IPS DF 4.7 (cell line): ENCODE measurements around the gene APPL2.
"Not testable (repeated sequence)": the region's sequence is repeated elsewhere in the genome, so short reads cannot be mapped to it uniquely, and the experiment has no call there.

Source experiments
- DNase-seq: peaks from one replicate; pipeline ENCODE4 v3.0.0-alpha.2; 2013; ENCODE audit warnings: low spot score; ENCODE audit errors: extremely low read depth

The APPL2 gene

GRCh38 chr12:105194947-105195346 lies 41.0 kb downstream of the APPL2 start:
- no peak for DNase-seq

GRCh38 chr12:105192624-105193225 lies 43.2 kb downstream of the APPL2 start:
- no peak for DNase-seq

GRCh38 chr12:105190530-105190929 lies 45.4 kb downstream of the APPL2 start:
- no peak for DNase-seq

DNA sequence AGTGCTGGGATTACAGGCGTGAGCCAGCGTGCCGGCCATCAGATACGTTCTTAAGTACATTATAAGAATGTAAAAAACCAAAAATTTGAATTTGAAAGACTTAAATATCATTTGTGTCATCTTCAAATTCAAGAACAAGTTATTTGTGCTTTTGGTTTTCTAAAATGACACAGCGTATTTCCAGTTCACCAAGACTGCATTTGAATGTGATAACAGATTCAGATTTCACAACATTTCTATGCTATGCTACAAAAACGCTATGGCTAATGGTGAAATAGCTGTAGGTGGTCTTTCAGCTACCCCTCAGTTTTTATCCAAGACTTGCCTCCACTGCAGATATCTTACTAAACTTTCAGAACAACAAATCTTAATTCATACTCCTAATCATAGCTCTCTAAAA lies 46.7 kb downstream of the APPL2 start:
- DNase-seq: no peak

GRCh38 chr12:105183976-105184375 lies 52.0 kb downstream of the APPL2 start:
- DNase-seq: not testable (repeated sequence)

GRCh38 chr12:105183406-105183805 lies 52.6 kb downstream of the APPL2 start:
- DNase-seq: not testable (repeated sequence)

DNA sequence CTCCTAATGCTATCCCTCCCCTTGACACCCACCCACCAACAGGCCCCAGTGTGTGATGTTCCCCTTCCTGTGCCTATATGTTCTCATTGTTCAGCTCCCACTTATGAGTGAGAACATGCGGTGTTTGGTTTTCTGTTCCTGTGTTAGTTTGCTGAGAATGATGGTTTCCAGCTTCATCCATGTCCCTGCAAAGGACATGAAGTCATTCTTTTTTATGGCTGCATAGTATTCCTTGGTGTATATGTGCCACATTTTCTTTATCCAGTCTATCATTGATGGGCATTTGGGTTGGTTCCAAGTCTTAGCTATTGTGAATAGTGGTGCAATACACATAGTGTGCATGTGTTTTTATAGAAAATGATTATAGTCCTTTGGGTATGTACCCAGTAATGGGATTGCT lies 56.9 kb downstream of the APPL2 start:
- not testable (repeated sequence) for DNase-seq

DNA sequence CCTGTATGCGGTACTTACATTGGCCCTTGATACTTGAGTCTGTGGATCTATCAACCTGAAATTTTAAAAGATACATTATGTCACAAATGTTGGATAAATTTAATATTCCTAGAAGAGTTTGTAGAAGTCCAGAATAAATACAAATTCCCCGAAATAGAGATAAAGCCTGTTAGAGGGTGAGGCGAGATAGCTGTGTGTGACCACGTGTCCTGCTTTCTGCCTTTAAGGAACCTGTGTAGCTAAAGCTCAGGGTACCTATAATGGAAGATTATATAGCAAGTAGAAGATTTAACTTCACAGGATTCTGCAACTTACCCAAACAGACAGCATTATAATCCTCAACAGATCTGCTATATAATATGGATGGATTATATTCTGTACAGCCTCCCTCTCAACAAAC lies 58.8 kb downstream of the APPL2 start:
- DNase-seq: no peak

DNA sequence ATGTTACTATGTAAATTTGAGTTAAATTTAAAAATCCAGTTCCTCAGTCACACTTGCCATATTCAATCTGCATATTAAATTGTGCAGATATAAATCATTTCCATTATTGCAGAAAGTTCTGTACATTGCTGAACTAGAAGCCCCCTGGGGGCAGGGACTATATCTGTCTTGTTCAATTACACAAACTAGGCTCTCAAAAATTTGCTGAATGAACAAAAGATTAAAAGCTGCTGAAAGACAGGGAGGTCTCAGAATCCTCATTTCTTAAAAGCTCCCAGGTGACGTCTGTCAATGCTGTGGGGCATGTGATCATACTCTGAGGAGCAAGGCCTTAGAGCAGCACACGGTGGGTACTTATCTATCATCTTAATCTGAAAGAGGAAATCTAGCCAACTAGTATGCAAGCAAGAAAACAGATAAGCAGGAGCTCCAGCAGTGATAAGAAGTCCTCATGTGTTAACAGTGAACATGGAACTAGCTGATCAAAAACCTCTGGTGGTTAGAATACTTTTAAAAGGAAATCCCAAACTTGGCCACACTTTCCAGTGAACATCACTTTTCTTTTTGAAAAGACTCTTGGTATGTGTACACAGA lies 60.5 kb downstream of the APPL2 start:
- no peak for DNase-seq

- DNase-seq: no peak
Measured at GRCh38 chr12:105171691-105172436, 64.1 kb downstream of the APPL2 start.

DNA sequence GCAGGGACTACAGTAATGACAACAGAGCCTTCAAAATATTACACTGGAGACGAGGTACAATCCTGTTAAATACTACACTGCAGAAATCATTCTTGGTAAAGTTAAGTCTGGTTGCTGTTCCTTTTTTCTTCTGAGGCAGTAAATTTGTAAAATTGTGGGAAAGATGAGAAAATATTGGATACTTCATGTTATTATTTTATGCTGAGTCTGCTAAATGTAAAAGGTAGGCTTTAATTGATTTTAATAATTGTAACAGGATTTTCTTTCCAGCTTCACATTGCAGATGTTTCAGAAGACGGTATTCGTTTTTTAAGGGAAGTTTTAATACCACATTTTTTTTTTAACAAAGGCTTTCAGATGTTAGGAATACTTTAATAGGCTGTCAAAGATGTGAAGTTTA lies 65.8 kb downstream of the APPL2 start:
- DNase-seq: no peak

DNA sequence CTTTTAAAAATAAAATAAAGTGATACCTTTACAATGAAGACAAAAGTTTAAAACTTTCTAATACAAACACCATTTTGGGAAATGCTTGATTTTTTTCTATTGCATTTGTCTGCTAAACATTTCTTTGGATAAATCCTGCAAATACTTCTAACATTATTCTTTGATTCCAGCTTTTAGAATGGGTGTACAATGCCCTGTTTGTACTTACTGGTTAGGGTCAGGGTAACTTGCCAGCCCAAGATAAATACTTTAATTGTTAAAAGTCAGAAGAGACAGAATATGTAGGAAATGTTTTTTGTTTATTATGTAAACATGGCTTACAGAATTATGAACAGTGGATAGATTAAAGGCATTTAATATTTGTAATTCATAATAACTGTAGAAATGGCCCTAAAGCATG lies 68.0 kb downstream of the APPL2 start:
- no peak for DNase-seq

- DNase-seq: no peak
Measured at GRCh38 chr12:105167346-105167745, 68.6 kb downstream of the APPL2 start.

- DNase-seq: no peak
Measured at GRCh38 chr12:105166736-105167135, 69.2 kb downstream of the APPL2 start.

DNA sequence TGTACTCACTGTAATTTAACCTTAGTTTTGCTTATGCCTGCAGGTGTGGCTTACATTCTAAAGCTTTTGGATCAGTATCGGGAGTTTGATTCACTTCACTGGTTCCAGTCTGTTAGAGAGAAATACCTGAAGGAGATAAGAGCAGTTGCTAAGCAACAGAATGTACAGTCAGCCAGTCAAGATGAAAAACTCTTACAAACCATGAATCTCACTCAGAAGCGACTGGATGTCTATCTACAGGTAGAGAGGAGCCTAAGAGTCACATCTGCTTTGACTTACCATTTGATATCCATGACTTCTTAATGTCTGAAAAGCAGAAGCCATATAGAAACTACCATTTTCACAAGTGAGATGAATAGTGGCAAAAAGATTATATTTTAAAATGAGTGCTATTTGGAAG lies 71.9 kb downstream of the APPL2 start:
- no peak for DNase-seq

GRCh38 chr12:105162174-105162573 lies 73.8 kb downstream of the APPL2 start:
- DNase-seq: no peak

GRCh38 chr12:105158876-105159275 lies 77.1 kb downstream of the APPL2 start:
- no peak for DNase-seq

- DNase-seq: no peak
Measured at GRCh38 chr12:105157606-105158005, 78.4 kb downstream of the APPL2 start.

- no peak for DNase-seq
Measured at GRCh38 chr12:105156260-105156659, 79.7 kb downstream of the APPL2 start.

DNA sequence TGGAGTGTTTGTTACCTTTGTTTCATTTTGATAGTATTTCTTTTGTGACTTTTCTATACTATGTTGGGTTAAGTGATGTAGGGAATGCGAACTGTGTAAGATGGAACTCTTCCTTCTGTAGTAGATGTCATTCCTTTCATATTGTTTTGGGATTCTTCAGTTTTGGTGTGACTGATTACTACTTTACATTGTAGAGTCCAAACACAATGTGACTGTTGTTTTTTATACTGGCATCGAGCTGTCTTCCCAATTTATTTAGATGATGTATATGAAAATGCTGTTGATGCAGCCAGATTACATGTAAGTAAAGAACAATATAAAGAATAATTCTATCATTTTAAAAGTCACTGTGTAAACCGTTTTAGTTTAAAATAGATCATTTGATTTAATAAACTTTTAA lies 93.7 kb downstream of the APPL2 start:
- DNase-seq: no peak

GRCh38 chr12:105141320-105141922 lies 94.6 kb downstream of the APPL2 start:
- no peak for DNase-seq

- DNase-seq: no peak
Measured at GRCh38 chr12:105138248-105138647, 97.7 kb downstream of the APPL2 start.
